Hematopoietic multipotent progenitor cell treated with erythropoietin and hydrocortisone succinate and interleukin-3 and kit ligand, for 6 days (in vitro differentiated cells): ENCODE results near the gene RNGTT.
"Not testable (repeated sequence)": the region's sequence is repeated elsewhere in the genome, so short reads cannot be mapped to it uniquely, and the experiment has no call there.

Experiments
- DNase-seq: peaks from one replicate; pipeline ENCODE4 v3.0.0-alpha.2; 2015

The RNGTT gene

GRCh38 chr6:88908598-88909548 lies 54.5 kb downstream of the RNGTT start:
- DNase-seq = peak; percentile 63

GRCh38 chr6:88907148-88907547 lies 56.3 kb downstream of the RNGTT start:
- not testable (repeated sequence) for DNase-seq

GRCh38 chr6:88899569-88900316 lies 63.7 kb downstream of the RNGTT start:
- peak; percentile 46 for DNase-seq

GRCh38 chr6:88895911-88896310 lies 67.5 kb downstream of the RNGTT start:
- DNase-seq = no peak

GRCh38 chr6:88890860-88891845 lies 72.3 kb downstream of the RNGTT start:
- DNase-seq = peak; percentile 87

DNA sequence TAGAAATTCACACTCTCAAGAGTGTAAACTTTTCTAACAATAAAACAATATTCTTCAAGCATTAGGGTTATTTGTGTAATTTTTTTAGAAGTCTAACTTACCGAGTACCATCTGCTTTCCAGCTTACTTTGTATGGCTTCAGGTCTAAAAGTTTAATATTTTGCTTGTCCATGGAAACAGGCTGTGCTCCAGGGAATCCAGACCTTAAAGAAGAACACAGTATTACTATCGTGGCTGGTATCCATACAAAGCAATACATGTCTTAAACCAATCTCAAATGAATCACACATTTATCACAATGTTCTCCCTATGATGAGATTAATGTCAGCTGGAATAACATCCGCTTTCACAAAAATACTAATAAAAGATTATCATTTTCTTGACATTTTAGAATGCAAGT lies 73.0 kb downstream of the RNGTT start:
- DNase-seq = no peak

GRCh38 chr6:88884361-88884760 lies 79.1 kb downstream of the RNGTT start:
- DNase-seq = no peak

DNA sequence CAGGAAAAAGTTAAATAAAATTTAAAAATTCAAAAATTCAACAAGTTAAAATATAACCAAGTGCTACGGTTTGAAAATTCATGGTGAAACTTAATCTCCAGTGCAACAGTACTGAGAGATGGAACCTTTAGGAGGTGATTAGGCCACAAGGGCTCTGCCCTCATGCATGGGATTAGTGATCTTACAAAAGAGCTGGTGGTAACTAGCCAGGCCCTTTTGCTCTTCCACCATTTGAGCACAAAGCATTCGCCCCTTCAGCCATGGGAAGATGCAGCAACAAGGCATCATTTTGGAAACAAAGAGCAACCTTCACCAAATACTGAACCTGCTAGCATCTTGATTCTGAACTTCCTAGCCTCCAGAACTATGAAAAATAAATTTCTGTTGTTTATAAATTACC lies 80.9 kb downstream of the RNGTT start:
- DNase-seq = no peak

DNA sequence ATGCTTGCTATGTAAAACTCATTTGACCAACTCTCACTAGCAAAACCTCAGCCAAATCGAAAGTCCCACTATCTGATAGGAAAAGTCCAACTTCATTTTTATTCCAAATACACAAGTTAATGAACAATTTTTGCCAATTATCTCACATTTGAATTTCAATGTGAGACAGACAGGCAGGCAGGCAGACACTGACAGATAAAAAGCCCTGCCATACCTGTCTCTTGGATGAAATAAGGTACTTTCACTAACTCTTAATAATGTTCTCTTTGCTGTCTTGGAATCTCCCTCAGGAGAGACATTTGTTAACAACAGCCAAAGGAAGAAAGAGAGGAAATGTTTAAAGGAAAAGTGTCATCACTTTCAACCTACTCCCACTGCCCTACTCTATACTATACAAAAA lies 82.0 kb downstream of the RNGTT start:
- no peak for DNase-seq

DNA sequence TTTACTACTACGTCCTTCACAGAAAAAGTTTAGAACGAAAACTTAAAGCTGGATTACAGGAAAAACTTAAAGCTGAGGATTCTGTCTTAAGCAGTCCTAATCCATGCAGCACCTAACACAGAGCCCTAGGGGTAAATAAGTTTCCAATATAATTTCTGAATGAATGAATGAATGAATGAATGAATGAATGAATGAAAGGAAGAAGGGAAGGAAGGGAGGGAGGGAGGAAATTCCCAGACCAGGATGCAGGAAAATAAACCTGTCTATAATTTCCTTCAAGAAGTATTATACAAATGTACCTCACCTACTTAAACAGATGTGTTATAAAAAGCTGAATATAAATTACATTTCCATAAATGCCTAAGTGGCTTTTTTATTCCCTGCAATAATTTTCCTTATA lies 83.4 kb downstream of the RNGTT start:
- DNase-seq = no peak

- DNase-seq = no peak
These were observed 85.5 kb downstream of the RNGTT start for GRCh38 chr6:88877893-88878292.

DNA sequence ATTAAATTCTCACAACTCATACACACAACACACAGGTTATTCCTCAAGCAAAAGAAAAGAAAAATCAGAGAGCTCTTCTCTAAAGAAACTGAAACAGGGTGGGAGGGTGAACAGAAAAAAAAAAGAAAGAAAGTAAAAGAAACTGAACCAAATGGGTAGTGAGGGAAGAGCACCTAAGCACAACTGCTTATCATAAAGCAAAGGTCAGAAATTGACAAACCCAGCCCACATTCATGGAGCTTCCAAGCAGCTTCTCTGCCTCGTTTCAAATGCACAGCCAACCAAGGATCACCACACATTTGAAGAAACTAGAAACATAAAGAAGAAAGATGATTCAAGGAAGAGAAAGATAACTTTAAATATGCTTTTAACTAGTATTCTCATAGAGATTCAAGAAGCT lies 90.5 kb downstream of the RNGTT start:
- DNase-seq = no peak

DNA sequence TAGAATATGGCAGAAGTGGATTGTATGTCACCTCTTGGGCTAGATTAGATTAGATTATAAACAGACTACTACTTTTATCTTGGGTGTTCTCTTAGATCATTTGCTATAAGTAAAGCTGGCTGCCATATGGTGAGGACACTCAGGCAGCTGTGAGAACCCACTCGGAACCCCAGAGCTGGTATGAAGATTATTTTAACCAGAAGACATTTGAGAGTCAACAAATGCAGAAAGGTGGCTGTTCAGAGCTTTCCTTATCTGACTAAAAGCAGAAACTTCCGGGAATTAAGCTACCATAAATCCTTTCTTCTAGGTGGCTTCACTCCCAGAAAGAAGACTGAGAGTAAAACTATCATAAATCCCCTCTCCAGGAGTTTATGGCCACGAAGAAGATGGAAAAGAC lies 91.9 kb downstream of the RNGTT start:
- no peak for DNase-seq

- DNase-seq = peak; percentile 86
These were observed 92.6 kb downstream of the RNGTT start for GRCh38 chr6:88870717-88871330.

GRCh38 chr6:88869263-88870020 lies 94.0 kb downstream of the RNGTT start:
- DNase-seq = peak; percentile 43

DNA sequence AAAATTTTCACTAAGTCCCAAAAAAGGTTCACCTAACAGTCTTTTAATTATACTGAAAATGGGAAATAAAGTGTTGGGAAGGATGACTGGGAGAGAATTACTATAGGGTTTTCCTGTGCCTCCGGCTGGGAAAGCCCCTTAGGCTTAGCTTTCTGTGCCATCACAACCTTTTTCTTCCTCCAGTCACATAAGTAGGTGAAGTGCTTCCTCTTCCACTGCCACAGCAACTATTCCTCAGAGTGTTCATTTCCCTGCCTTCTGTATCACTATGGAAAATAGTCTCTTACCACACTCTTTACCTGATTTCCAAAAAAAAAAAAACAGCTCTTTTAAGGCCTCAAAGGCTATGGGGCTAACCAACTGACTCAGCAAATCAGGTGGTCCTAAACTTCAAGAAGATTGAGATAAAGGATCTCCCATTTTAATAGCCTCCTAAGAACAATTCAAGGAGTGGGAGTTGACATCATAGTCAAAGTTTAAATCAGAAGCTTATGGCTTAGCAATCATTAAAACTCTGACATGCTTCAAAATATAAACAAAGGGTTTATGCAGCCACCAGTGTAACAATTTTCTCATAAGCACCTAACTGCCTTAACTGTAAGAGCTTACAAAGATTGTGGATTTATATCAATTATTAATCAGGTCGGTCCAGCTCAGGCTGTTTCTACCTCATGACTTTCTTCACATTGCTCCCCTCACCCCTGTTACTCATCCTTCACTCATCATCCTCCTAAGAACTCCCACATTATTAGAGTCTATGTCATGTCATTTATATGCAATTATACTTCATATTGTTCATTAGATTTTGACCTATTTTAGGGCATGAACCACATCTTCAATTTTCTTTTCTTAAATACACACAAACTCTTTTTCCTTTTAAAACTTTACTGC lies 95.3 kb downstream of the RNGTT start:
- no peak for DNase-seq

- no peak for DNase-seq
These were observed 96.6 kb downstream of the RNGTT start for GRCh38 chr6:88866856-88867255.

DNA sequence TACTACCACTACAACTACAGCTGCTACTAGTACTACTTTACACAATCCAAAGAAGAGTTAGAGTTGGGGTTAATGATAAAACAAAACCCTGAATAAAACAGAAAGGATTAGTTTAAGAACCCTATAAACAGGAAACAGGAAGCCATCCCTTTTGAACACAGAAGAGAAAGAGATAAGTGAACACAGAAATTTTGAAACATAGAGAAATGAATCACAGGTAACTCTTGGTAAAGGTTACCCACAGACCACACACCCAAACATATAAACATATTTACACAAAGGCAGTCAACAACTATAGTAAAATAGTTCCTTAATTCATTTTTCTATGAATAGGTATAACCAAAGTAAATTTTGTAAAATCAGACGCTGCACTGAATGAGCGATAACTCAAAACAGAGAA lies 98.1 kb downstream of the RNGTT start:
- DNase-seq = no peak

DNA sequence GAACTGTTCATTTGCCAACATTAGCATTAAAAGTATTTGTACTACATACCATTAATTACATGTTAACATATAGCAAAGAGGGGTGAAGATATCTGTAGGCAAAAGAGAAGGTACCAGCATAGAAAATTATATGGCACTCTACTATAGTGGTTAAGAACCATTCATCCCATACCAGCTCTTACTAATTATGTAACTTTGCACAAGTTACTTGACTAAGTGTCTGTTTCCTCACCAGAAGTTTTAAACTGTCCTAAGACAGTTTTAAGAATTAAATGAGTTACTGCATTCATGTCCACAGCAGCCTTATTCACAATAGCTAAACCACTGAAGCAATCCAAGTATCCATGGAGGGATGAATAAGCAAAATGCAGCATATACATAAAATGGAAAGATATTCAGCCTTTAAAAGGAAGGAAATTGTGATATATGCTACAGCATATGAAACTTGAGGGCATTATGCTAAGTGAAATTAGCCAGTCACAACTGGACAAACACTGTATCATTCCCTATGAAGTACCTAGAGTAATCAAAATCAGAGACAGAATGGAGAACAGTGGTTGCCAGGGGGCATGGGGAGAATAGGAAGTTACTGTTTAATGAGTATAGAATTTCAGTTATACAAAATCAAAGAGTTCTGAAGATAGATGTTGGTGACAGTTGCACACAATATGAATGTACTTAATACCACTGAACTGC lies 98.9 kb downstream of the RNGTT start:
- no peak for DNase-seq

GRCh38 chr6:88860310-88860709 lies 103.1 kb downstream of the RNGTT start:
- no peak for DNase-seq
